ENCODE results near the gene OR4D1. TPM values are rescaled to one million over a fixed set of nuclear protein-coding genes. Genes with fewer than 3 reads are reported as not detected.
A peak's percentile ranks its signal among the peaks of the same experiment; 100 is the strongest.
"Not testable (repeated sequence)": the region's sequence is repeated elsewhere in the genome, so short reads cannot be mapped to it uniquely, and the experiment has no call there.

Gene OR4D1
- not detected in 2 replicates for total RNA-seq

DNA sequence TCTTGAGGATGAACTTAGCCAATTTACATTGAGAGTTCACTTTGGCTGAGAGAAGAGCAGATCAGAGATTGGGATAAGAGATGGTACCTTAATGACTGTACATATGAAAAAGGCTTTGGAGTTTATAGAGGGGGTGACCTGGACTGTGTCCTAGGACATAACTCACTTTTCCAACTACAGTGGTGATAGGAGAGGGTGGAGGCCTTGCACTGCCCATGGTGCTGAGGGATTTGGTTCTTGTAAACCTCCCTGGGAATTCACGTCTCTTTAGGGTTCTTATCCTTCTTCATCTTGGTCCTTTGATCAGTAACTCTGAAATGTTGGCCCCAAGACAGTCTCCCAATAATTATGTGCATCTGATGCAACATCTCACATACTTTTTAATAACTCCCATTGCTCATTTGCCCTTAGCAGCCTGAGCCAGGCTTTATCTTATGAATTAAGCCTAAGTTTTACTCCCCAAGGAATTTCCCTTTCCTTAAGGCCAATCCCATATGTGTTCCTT lies at the start of gene OR4D1:
OR4D1 (plus strand) TSS at position 455 of the 505 bp plus-strand sequence. CDS start 6,770 bp downstream, outside the sequence.
- DNase-seq (ENCODE audit: low read depth in 2 of 2), result no peak

DNA sequence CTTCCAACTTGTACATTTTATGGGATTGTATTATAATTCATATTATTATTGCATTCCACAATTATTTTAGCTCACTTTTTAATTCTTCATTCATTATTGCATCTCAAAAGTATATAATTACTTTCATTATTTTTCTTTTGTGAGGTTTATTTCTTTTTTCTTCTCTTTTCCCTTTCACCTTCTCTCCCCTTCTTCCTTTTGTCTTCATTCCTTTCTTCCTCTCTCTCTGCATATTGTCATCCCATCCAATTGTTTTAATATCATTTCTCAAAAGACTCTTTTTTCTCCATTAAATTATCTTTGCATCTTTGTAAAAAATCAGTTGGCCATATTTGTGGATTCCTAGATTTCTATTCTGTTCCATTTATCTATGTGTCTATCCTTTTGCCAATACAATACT lies 47.7 kb upstream of the OR4D1 start:
- no peak for DNase-seq (ENCODE audit: low read depth in 2 of 2)

DNA sequence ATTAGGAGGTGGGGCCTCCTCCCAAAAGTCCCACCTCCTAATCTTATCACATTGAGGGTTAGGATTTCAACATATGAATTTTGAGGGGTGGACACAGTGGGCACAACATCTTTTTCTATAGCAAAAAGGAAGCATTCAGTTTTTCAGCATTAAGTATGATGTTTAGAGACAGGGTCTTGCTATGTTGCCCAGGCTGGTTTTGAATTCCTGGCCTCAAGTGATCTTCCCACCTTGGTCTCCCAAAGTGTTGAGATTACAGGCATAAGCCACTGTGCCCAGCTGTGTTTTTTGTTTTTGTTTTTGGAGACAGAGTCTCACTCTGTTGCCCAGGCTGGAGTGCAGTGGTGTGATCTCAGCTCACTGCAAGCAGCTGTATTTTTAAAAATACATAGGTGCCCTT lies 46.3 kb upstream of the OR4D1 start:
- not testable (repeated sequence) for DNase-seq (ENCODE audit: low read depth in 2 of 2)

GRCh38 chr17:58105093-58105492 lies 43.1 kb upstream of the OR4D1 start:
- no peak for DNase-seq (ENCODE audit: low read depth in 2 of 2)

GRCh38 chr17:58107306-58107705 lies 40.9 kb upstream of the OR4D1 start:
- DNase-seq (ENCODE audit: low read depth in 2 of 2), result no peak

DNA sequence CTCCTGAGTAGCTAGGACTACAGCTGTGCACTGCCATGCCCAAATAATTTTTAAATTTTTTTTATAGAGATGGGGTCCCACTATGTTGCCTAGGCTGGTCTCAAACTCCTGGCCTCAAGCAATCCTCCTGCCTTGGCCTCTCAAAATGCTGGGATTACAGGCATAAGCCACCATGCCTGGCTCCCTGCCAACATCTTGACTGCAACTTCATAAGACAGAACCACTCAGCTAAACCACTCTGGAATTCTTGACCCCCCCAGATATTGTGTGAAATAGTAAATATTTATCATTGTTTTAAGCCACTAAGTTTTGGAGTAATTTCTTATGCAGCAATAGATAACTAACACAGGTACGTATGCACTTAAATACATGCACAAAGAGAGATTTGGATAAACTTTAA lies 39.0 kb upstream of the OR4D1 start:
- no peak for DNase-seq (ENCODE audit: low read depth in 2 of 2)

DNA sequence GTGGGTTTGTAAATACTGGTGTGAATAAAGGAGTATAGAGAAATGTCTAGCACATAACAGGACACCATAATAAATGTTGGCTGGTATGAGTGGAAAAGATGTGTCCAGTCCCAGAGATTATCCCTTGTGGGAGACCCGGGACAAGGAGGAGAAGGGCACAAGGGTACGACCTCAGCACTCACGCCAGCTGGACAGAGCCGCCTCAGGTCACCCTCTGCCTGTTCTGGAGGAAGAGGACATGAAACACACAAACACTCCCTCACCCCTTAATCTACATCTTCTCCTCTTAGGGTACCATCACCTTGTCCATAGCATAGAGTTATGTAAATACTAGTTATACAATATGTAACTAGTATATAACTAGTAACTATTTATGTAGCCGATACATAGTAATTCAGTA lies 38.2 kb upstream of the OR4D1 start:
- no peak for DNase-seq (ENCODE audit: low read depth in 2 of 2)

DNA sequence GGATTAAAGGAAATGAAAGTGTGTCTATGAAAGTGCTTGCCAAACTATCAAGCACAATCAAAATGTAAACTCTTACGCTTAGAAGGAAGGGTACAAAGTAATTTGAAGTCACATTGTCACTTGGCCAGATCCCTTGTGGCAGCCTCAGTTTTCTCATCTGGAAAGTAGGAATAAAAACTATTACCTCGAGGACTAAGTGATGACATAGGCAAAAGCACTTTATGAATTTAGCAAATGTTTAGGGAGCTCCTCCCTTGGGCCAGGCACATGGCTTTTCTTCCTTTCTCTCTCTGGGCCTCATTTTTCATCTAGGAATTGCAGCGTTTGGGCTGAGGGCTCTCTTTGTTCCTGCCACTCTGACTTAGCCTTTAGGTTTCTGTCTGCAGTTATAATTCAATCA lies 36.5 kb upstream of the OR4D1 start:
- DNase-seq (ENCODE audit: low read depth in 2 of 2), result no peak

DNA sequence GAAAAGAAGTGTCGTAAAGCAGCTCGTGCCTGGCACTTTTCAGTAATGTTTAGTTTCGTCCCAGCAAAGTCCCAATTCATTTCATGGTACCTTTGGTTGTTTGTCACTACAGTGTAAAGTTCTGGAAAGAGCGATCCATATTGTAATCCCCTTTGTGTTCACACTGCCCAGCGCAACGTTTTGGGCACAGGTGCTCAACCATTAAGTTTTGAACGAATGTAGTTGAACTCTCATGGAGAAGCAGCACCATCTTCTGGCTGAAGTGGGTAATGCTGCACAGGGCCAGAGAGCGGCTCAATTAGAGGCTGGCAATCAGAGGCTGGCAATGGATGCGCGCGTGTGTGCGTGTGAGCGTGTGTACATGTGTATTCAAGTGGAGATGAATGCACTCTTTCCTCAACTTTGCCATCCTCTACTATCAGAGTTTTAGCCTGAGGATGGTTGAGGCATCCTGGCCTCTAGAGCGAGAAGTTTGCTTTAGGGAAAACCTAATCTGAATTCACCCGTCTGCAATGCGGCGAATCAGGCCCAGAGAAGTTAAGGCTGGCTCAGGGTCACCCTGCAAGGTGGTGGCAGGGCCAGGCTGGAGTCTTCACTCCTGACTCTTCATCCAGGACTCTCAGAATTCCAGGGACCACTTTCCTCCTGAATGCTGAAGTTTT lies 35.1 kb upstream of the OR4D1 start:
- peak; percentile 69 to 83 for DNase-seq (ENCODE audit: low read depth in 2 of 2)

GRCh38 chr17:58113947-58114346 lies 34.2 kb upstream of the OR4D1 start:
- DNase-seq (ENCODE audit: low read depth in 2 of 2), result no peak

- DNase-seq (ENCODE audit: low read depth in 2 of 2), result no peak
Measured at GRCh38 chr17:58117382-58117781, 30.8 kb upstream of the OR4D1 start.

GRCh38 chr17:58119491-58119890 lies 28.7 kb upstream of the OR4D1 start:
- no peak for DNase-seq (ENCODE audit: low read depth in 2 of 2)

DNA sequence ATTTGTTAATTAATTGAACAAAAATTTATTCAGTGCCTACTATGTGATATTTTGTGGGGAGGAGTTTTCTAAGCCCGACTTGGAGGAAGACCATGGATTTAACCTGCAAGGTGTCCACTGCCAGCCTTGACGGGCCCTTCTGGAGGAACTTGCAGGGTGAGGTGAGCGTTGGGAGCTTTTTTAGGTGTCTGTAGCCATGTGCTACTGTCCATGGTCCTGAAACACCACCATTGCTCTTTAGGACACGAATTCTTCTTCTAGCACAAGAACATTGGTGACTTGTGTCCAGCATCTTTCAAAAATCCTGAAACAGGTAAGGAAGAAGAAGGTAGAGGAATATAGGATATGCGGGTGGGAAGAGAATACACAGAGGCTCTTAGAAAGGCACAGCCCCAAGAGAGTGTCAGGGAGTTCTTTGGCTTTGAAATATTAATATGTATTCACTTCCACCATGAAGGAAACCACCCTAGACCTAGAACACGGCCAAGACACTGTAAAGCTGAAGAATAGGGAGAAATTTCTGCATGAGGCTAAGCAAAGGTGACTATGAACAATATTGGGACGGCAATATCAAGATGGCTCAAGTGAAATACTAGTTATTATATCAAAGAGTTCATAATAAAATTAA lies 27.9 kb upstream of the OR4D1 start:
- DNase-seq (ENCODE audit: low read depth in 2 of 2), result peak; percentile 69 to 75

- peak; percentile 16 to 19 for DNase-seq (ENCODE audit: low read depth in 2 of 2)
Measured at GRCh38 chr17:58121925-58122324, 26.3 kb upstream of the OR4D1 start.

DNA sequence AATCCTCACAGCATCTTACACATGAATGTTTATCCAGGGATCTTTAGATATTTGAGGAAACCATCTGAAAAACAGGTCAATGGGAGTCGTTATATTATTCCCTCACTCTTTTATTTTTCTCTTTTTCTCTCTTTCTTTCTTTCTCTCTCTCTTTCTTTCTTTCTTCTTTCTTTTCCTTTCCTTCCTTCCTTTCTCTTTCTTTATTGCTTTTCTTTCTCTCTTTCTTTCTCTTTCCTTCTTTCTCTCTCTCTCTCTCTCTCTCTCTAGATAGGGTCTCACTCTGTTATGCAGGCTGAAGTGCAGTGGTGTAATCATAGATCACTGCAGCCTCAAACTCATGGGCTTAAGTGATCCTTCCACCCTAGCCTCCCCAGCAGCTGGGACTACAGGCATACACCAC lies 20.3 kb upstream of the OR4D1 start:
- DNase-seq (ENCODE audit: low read depth in 2 of 2), result no peak

DNA sequence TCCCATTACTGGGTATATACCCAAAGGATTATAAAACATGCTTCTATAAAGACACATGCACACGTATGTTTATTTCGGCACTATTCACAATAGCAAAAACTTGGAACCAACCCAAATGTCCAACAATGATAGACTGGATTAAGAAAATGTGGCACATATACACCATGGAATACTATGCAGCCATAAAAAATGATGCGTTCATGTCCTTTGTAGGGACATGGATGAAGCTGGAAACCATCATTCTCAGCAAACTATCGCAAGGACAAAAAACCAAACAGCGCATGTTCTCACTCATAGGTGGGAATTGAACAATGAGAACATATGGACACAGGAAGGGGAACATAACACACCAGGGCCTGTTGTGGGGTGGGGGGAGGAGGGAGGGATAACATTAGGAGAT lies 15.5 kb upstream of the OR4D1 start:
- DNase-seq (ENCODE audit: low read depth in 2 of 2), result not testable (repeated sequence)

DNA sequence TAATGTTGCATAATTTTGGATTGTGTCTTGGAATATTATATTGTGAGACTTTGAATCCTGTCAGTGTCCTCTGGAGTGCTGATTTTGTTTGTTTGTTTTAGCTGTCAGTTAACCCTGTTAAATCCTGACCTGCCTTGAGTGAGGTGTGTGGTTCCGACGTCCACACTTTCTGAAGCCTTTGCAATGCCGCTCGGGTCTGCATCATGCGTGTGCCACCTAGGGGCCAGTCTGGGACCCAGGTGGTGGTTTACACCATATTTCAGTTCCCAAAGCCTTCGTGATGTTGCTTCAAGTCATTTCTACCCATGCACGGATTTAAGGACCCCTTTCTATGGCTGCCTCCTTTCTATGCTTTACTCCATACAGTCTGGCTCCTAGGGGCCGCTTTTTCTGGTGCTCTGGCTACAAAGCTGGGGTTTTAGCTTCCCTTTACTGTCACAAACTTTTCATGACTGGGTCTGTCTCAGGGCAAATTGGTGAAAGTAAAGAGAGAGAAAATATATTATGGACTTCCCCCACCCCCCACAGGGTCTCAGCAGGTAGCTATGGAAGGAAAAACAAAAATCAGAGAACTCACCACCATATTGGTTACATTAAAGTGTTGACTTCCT lies 11.4 kb upstream of the OR4D1 start:
- peak; percentile 5 to 24 for DNase-seq (ENCODE audit: low read depth in 2 of 2)

DNA sequence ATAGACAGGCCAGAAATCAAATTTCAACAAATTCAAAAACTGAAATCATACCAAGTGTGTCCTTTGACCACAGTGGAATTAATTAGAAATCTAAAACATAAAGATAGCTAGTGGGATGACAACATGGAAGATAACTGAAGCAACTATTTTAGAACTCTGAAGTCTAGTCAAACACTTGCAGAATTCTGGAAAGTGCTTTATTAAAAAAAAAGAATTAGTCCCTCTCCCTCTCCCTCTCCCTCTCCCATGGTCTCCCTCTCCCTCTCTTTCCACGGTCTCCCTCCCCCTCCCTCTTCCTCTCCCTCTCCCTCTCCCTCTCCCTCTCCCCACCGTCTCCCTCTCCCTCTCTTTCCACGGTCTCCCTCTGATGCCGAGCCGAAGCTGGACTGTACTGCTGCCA lies 6.7 kb upstream of the OR4D1 start:
- no peak for DNase-seq (ENCODE audit: low read depth in 2 of 2)

DNA sequence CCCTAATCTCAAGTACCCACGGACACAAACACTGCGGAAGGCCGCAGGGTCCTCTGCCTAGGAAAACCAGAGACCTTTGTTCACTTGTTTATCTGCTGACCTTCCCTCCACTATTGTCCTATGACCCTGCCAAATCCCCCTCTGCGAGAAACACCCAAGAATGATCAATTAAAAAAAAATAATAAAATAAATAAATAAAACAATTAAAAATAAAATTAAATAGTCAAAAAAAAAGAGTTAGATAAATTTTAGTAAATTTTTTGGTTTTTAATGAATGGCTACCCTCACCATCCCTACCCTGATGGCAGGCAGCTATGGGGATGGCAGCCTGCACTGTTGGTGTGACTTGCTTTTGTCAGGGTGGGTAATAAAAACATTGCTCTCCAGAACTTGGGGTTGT lies 4.8 kb upstream of the OR4D1 start:
- not testable (repeated sequence) for DNase-seq (ENCODE audit: low read depth in 2 of 2)

DNA sequence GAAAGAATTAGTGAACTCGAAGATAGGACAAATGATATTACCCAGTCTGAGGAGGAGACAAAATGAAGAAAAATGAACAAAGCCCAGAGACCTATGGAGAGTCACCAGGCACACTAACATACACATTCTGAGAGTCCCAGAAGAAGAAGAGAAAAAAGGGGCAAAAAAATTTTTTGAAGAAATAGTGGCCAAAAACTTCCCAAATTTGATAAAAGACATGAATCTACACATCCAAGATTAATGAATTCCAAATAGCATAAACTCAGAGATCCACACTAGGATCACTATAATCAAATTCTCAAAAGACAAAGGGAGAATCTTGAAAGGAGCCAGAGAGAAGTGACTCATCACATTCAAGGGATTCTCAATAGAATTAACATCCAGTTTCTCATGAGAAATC lies 3.4 kb upstream of the OR4D1 start:
- DNase-seq (ENCODE audit: low read depth in 2 of 2), result no peak

DNA sequence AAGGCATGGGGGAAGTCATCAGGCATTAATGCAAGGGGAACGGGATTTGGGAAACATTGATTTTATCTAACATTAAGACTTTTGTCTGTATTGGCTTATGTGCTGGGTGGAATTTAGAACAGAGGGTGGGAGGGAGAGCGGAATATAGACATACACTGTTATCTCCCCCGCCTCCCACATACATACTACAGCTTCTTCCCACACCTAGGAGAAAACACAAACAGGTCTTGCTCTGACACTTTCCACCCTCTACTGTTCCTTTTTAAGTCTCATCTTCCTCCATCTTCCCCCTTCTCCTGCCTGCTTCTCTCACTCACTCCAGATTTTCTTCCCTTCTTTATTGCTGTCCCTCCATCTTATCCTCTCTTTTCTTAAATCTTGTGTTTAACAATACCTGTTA lies 425 bp downstream of the OR4D1 start:
- DNase-seq (ENCODE audit: low read depth in 2 of 2), result no peak

DNA sequence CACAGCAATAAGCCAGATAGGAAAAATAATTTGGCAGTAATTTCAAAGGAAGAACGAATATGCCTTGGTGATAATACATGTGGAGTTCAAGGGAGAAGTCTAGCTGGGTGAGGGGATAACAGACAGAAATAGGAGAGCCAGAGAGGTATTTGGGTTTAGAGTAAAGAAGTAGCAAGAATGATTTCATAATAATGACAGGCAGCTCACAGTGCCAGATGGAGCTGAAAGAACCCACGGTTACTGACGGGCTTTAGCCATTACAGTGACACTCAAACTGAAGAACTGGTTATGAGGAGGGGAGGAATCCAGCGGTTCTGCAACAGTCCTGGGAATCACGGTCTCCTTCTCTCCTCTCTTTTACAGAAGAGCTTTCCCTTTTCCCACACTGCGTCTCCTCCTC lies 2.2 kb downstream of the OR4D1 start:
- no peak for DNase-seq (ENCODE audit: low read depth in 2 of 2)

DNA sequence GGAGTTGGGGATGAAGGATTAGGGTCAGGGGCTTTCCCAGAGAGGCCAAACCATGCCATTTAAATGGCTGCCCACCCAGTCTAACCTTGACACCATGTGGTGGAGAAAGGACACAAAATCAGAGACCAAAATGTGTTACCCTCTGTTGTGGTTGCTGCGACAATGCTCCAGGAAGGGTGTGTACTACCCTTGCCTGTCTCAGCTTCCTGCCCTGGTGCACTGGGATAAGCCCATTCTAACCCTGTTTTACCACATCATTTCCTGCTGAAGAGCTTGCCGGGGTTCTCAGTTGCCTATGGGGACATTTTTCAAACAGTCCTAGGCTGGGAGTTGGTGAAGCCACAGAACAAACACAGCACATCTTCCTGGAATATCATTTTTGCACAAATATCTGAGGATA lies 4.9 kb downstream of the OR4D1 start:
- peak; percentile 5 to 12 for DNase-seq (ENCODE audit: low read depth in 2 of 2)

All from lung microvascular endothelial cell (primary cell).